Transverse colon (tissue), 4 donors: Measurements from ENCODE around the gene ABCA4.

ENCODE experiments used
- POLR2AphosphoS5 ChIP-seq, 3 donors: sonication (generic); formaldehyde crosslinking; IDR thresholded peaks; one replicate each; pipeline ENCODE4 v1.6.1; 2016; ENCODE audit warnings: antibody characterized with exemption in 3 of 3
- TF ChIP-seq, protein P1 (sequence below), 5 experiments: fragments of 200-600 bp in 3 of 5; fragments of 450-650 bp in 2 of 5; sonication (generic) in 3 of 5; IDR thresholded peaks; 1 replicate in 2 of 5; 2 replicates in 3 of 5; pipeline ENCODE4 v1.5.1; 2016 to 2017; ENCODE audit warnings: antibody characterized with exemption in 5 of 5, inconsistent platforms in 3 of 5, mild to moderate bottlenecking in 2 of 5, moderate library complexity in 1 of 5

- no peak for TF ChIP-seq POLR2AphosphoS5 (IDR thresholded peaks at IDR 0.05)
- TF ChIP-seq, protein P1, sequence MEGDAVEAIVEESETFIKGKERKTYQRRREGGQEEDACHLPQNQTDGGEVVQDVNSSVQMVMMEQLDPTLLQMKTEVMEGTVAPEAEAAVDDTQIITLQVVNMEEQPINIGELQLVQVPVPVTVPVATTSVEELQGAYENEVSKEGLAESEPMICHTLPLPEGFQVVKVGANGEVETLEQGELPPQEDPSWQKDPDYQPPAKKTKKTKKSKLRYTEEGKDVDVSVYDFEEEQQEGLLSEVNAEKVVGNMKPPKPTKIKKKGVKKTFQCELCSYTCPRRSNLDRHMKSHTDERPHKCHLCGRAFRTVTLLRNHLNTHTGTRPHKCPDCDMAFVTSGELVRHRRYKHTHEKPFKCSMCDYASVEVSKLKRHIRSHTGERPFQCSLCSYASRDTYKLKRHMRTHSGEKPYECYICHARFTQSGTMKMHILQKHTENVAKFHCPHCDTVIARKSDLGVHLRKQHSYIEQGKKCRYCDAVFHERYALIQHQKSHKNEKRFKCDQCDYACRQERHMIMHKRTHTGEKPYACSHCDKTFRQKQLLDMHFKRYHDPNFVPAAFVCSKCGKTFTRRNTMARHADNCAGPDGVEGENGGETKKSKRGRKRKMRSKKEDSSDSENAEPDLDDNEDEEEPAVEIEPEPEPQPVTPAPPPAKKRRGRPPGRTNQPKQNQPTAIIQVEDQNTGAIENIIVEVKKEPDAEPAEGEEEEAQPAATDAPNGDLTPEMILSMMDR (IDR thresholded peaks at IDR 0.05): no peak
These were observed 96.7 kb downstream of the ABCA4 start for GRCh38 chr1:94024104-94024792.
